MV-4-11 (cell line): ENCODE data around the gene MYO16.

Source experiments
- DNase-seq: peaks from one replicate; lab custom pipeline; 2025; lab: John Stamatoyannopoulos, UW

MYO16 gene

GRCh38 chr13:108663710-108664109, 34.3 kb downstream of the MYO16 start:
- no peak for DNase-seq

- no peak for DNase-seq
Observed at GRCh38 chr13:108667205-108667604, 37.8 kb downstream of the MYO16 start.

GRCh38 chr13:108669381-108669780, 40.0 kb downstream of the MYO16 start:
- DNase-seq: no peak

- DNase-seq: no peak
Observed at GRCh38 chr13:108674346-108674745, 44.9 kb downstream of the MYO16 start.

GRCh38 chr13:108674771-108675170, 45.4 kb downstream of the MYO16 start:
- DNase-seq: no peak

GRCh38 chr13:108676620-108677019, 47.2 kb downstream of the MYO16 start:
- DNase-seq: no peak

- DNase-seq: no peak
Observed at GRCh38 chr13:108677806-108678205, 48.4 kb downstream of the MYO16 start.

- no peak for DNase-seq
Observed at GRCh38 chr13:108680011-108680410, 50.6 kb downstream of the MYO16 start.

GRCh38 chr13:108681986-108682575, 52.7 kb downstream of the MYO16 start:
- DNase-seq: no peak

- no peak for DNase-seq
Observed at GRCh38 chr13:108682714-108683113, 53.3 kb downstream of the MYO16 start.

GRCh38 chr13:108686027-108686426, 56.6 kb downstream of the MYO16 start:
- DNase-seq: no peak

GRCh38 chr13:108690726-108691125, 61.3 kb downstream of the MYO16 start:
- no peak for DNase-seq

- DNase-seq: peak; percentile 39
Observed at GRCh38 chr13:108700422-108701170, 71.2 kb downstream of the MYO16 start.

- no peak for DNase-seq
Observed at GRCh38 chr13:108702171-108702570, 72.8 kb downstream of the MYO16 start.

- DNase-seq: no peak
Observed at GRCh38 chr13:108705031-108705430, 75.6 kb downstream of the MYO16 start.

- DNase-seq: no peak
Observed at GRCh38 chr13:108707584-108707983, 78.2 kb downstream of the MYO16 start.

- no peak for DNase-seq
Observed at GRCh38 chr13:108708921-108709320, 79.5 kb downstream of the MYO16 start.

GRCh38 chr13:108711386-108711785, 82.0 kb downstream of the MYO16 start:
- no peak for DNase-seq

GRCh38 chr13:108725471-108725870, 96.1 kb downstream of the MYO16 start:
- no peak for DNase-seq

- DNase-seq: no peak
Observed at GRCh38 chr13:108728370-108728769, 99.0 kb downstream of the MYO16 start.

- DNase-seq: no peak
Observed at GRCh38 chr13:108733022-108733560, 103.7 kb downstream of the MYO16 start.

- no peak for DNase-seq
Observed at GRCh38 chr13:108734676-108735075, 105.3 kb downstream of the MYO16 start.

GRCh38 chr13:108741930-108742329, 112.5 kb downstream of the MYO16 start:
- DNase-seq: no peak
